Subcutaneous adipose tissue (tissue), 4 donors: Measurements from ENCODE around the gene DBNL. TPM values are rescaled to one million over a fixed set of nuclear protein-coding genes. Genes with fewer than 3 reads are reported as not detected.

Experiments used
- CTCF ChIP-seq: fragments of 450-650 bp; IDR thresholded peaks from one replicate; pipeline ENCODE4 v1.5.1; 2016; ENCODE audit warnings: low read depth, mild to moderate bottlenecking, control low read depth, antibody characterized with exemption, moderate library complexity
- total RNA-seq, 4 donors: library from RNA; depleted of rRNA; stranded (reverse); fragments of >200 nt; gene quantifications; one replicate each; pipeline ENCODE4 v1.1.0, GENCODE V29; 2016

The DBNL gene
- total RNA-seq, 4 donors from 2014 or later, result 62.3 to 133 (median 103) TPM

GRCh38 chr7:44077681-44078091, 33.2 kb downstream of the DBNL start:
- TF ChIP-seq CTCF, result no peak

- TF ChIP-seq CTCF, result no peak
Observed at GRCh38 chr7:44078521-44078920, 34.0 kb downstream of the DBNL start.

GRCh38 chr7:44079331-44080021, 35.0 kb downstream of the DBNL start:
- no peak for TF ChIP-seq CTCF

- no peak for TF ChIP-seq CTCF
Observed at GRCh38 chr7:44080118-44080517, 35.6 kb downstream of the DBNL start.

GRCh38 chr7:44080686-44081265, 36.3 kb downstream of the DBNL start:
- no peak for TF ChIP-seq CTCF

- no peak for TF ChIP-seq CTCF
Observed at GRCh38 chr7:44081266-44081748, 36.8 kb downstream of the DBNL start.

- no peak for TF ChIP-seq CTCF
Observed at GRCh38 chr7:44082541-44083207, 38.2 kb downstream of the DBNL start.
